SHP77 (cell line): ENCODE measurements around the gene CELSR2.

Experiments
- DNase-seq, 2 experiments: peaks; one replicate each; lab custom pipeline; 2025; lab: John Stamatoyannopoulos, UW

Gene CELSR2

GRCh38 chr1:109251277-109252166 is 2.2 kb downstream of the CELSR2 start:
- DNase-seq: no peak

GRCh38 chr1:109252167-109252892 is 3.0 kb downstream of the CELSR2 start:
- no peak for DNase-seq

- no peak for DNase-seq
These were observed 3.8 kb downstream of the CELSR2 start for GRCh38 chr1:109252893-109253802.

GRCh38 chr1:109253803-109254620 is 4.7 kb downstream of the CELSR2 start:
- no peak for DNase-seq

GRCh38 chr1:109254621-109255096 is 5.3 kb downstream of the CELSR2 start:
- DNase-seq: no peak

- peak in 1 of 2 experiments; percentile 12 for DNase-seq
These were observed 5.8 kb downstream of the CELSR2 start for GRCh38 chr1:109255097-109255651.

GRCh38 chr1:109255678-109256077 is 6.3 kb downstream of the CELSR2 start:
- DNase-seq: no peak

GRCh38 chr1:109256085-109256484 is 6.7 kb downstream of the CELSR2 start:
- no peak for DNase-seq

GRCh38 chr1:109256971-109257681 is 7.8 kb downstream of the CELSR2 start:
- DNase-seq: no peak

- DNase-seq: no peak
These were observed 8.5 kb downstream of the CELSR2 start for GRCh38 chr1:109257682-109258421.

- DNase-seq: no peak
These were observed 9.4 kb downstream of the CELSR2 start for GRCh38 chr1:109258481-109259466.

GRCh38 chr1:109259674-109260557 is 10.6 kb downstream of the CELSR2 start:
- DNase-seq: no peak

- DNase-seq: no peak
These were observed 11.7 kb downstream of the CELSR2 start for GRCh38 chr1:109261006-109261405.

GRCh38 chr1:109261578-109261977 is 12.2 kb downstream of the CELSR2 start:
- no peak for DNase-seq

- DNase-seq: no peak
These were observed 13.1 kb downstream of the CELSR2 start for GRCh38 chr1:109262231-109263055.

- no peak for DNase-seq
These were observed 13.9 kb downstream of the CELSR2 start for GRCh38 chr1:109263234-109263596.
